Activated CD8-positive, alpha-beta memory T cell treated with anti-CD3 and anti-CD28 coated beads, Interleukin-2, amount 50 U/mL, for 24 hours (primary cell): ENCODE data around the gene MYO1H.
"Not testable (repeated sequence)": the region's sequence is repeated elsewhere in the genome, so short reads cannot be mapped to it uniquely, and the experiment has no call there.

Experiments
- DNase-seq: peaks from one replicate; pipeline ENCODE4 v3.0.0-alpha.2; 2020; ENCODE audit errors: extremely low read depth

Gene MYO1H

GRCh38 chr12:109343677-109344076, 4.0 kb upstream of the MYO1H start:
- no peak for DNase-seq

- no peak for DNase-seq
Observed at GRCh38 chr12:109345428-109345827, 2.3 kb upstream of the MYO1H start.

- DNase-seq: no peak
Observed at GRCh38 chr12:109346920-109347319, 780 bp upstream of the MYO1H start.

GRCh38 chr12:109352184-109352583, 4.5 kb downstream of the MYO1H start:
- DNase-seq: no peak

GRCh38 chr12:109356577-109356976, 8.9 kb downstream of the MYO1H start:
- DNase-seq: no peak

- no peak for DNase-seq
Observed at GRCh38 chr12:109357032-109357431, 9.3 kb downstream of the MYO1H start.

- no peak for DNase-seq
Observed at GRCh38 chr12:109358154-109358869, 10.6 kb downstream of the MYO1H start.

GRCh38 chr12:109359131-109359690, 11.5 kb downstream of the MYO1H start:
- no peak for DNase-seq

GRCh38 chr12:109369831-109370230, 22.1 kb downstream of the MYO1H start:
- no peak for DNase-seq

- DNase-seq: no peak
Observed at GRCh38 chr12:109377139-109377685, 29.5 kb downstream of the MYO1H start.

GRCh38 chr12:109378569-109378968, 30.9 kb downstream of the MYO1H start:
- DNase-seq: no peak

GRCh38 chr12:109382031-109382430, 34.3 kb downstream of the MYO1H start:
- no peak for DNase-seq

- no peak for DNase-seq
Observed at GRCh38 chr12:109383240-109383639, 35.5 kb downstream of the MYO1H start.

- no peak for DNase-seq
Observed at GRCh38 chr12:109385339-109386058, 37.8 kb downstream of the MYO1H start.

- no peak for DNase-seq
Observed at GRCh38 chr12:109386059-109386433, 38.3 kb downstream of the MYO1H start.

- no peak for DNase-seq
Observed at GRCh38 chr12:109387425-109388166, 39.9 kb downstream of the MYO1H start.

GRCh38 chr12:109388167-109388563, 40.5 kb downstream of the MYO1H start:
- DNase-seq: no peak

GRCh38 chr12:109389146-109389545, 41.4 kb downstream of the MYO1H start:
- no peak for DNase-seq

GRCh38 chr12:109393437-109394345, 46.0 kb downstream of the MYO1H start:
- DNase-seq: no peak

GRCh38 chr12:109394891-109395290, 47.2 kb downstream of the MYO1H start:
- no peak for DNase-seq

- not testable (repeated sequence) for DNase-seq
Observed at GRCh38 chr12:109404841-109405240, 57.1 kb downstream of the MYO1H start.
